HepG2 (cell line): Measurements from ENCODE around the gene SLC38A8.

Experiments
- DPF2 ChIP-seq: sonication (generic); formaldehyde crosslinking; IDR thresholded peaks from 2 replicates; pipeline ENCODE4 v1.4.0; 2020; ENCODE audit warnings: mild to moderate bottlenecking, low read depth, missing genetic modification reagents, borderline replicate concordance
- HBP1 ChIP-seq: IDR thresholded peaks from 2 replicates; pipeline ENCODE4 v1.6.1; 2016; ENCODE audit warnings: low read depth, control low read depth
- KLF9 ChIP-seq: IDR thresholded peaks from 2 replicates; pipeline ENCODE4 v1.6.1; 2016; ENCODE audit warnings: low read depth
- TAF1 ChIP-seq: sonication (generic); formaldehyde crosslinking; IDR thresholded peaks from 2 replicates; pipeline ENCODE4 v1.4.0; 2020; ENCODE audit warnings: missing genetic modification reagents
- TBL1XR1 ChIP-seq: fragments of 150-350 bp; IDR thresholded peaks from 2 replicates; pipeline ENCODE4 v1.6.1; 2014; ENCODE audit warnings: borderline replicate concordance, low read length; ENCODE audit not compliant: partially characterized antibody
- ZNF263 ChIP-seq: sonication (generic); formaldehyde crosslinking; IDR thresholded peaks from 2 replicates; pipeline ENCODE4 v1.4.0; 2020; ENCODE audit warnings: missing genetic modification reagents
- TF ChIP-seq, protein P1 (sequence below): sonication (generic); formaldehyde crosslinking; IDR thresholded peaks from 2 replicates; pipeline ENCODE4 v1.5.0; 2020; ENCODE audit warnings: mild to moderate bottlenecking, missing genetic modification reagents, moderate library complexity

- TF ChIP-seq, protein P1, sequence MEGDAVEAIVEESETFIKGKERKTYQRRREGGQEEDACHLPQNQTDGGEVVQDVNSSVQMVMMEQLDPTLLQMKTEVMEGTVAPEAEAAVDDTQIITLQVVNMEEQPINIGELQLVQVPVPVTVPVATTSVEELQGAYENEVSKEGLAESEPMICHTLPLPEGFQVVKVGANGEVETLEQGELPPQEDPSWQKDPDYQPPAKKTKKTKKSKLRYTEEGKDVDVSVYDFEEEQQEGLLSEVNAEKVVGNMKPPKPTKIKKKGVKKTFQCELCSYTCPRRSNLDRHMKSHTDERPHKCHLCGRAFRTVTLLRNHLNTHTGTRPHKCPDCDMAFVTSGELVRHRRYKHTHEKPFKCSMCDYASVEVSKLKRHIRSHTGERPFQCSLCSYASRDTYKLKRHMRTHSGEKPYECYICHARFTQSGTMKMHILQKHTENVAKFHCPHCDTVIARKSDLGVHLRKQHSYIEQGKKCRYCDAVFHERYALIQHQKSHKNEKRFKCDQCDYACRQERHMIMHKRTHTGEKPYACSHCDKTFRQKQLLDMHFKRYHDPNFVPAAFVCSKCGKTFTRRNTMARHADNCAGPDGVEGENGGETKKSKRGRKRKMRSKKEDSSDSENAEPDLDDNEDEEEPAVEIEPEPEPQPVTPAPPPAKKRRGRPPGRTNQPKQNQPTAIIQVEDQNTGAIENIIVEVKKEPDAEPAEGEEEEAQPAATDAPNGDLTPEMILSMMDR, result no peak
- TF ChIP-seq TBL1XR1 (no peak), DPF2 (CRISPR knock-in tag) (no peak), ZNF263 (no peak), HBP1 (no peak), KLF9 (CRISPR knock-in tag) (no peak), TAF1 (CRISPR knock-in tag) (no peak)
Observed at GRCh38 chr16:84059946-84060901, 17.6 kb upstream of the SLC38A8 start.
